ENCODE measurements around the gene PRRC2B. TPM values are rescaled to one million over a fixed set of nuclear protein-coding genes. Genes with fewer than 3 reads are reported as not detected.

PRRC2B gene
- total RNA-seq, 2 donors from 2014 or later: 122 to 246 TPM

- ATAC-seq: no peak
- no peaks in the 10 kb centered on the region for H3K4me1 Mint-ChIP-seq (ENCODE audit: low read depth in 2 of 2)
- H3K9me3 Mint-ChIP-seq: no peaks in the 10 kb centered on the region
- no peak overlapping the region for H3K4me3 Mint-ChIP-seq
- DNase-seq (ENCODE audit: low spot score): no peak
- no peak overlapping the region for H3K27ac Mint-ChIP-seq
- H3K27me3 Mint-ChIP-seq: no peaks in the 10 kb centered on the region
- peaks cover 4% of the 10 kb centered on the region for H3K36me3 Mint-ChIP-seq
Observed at GRCh38 chr9:131523451-131524435, 129.9 kb downstream of the PRRC2B start.

- ATAC-seq (no peak), DNase-seq (ENCODE audit: low spot score) (no peak)
- Mint-ChIP-seq H3K9me3 (no peaks in the 10 kb centered on the region), H3K27me3 (no peaks in the 10 kb centered on the region), H3K4me3 (no peak overlapping the region), H3K36me3 (peaks cover 4% of the 10 kb centered on the region), H3K4me1 (ENCODE audit: low read depth in 2 of 2) (peaks cover under 1 to 3% of the 10 kb centered on the region in 2 donors), H3K27ac (no peak overlapping the region)
Observed at GRCh38 chr9:131524665-131525315, 130.9 kb downstream of the PRRC2B start.

GRCh38 chr9:131525643-131526565 is 132.0 kb downstream of the PRRC2B start:
- no peaks in the 10 kb centered on the region for H3K9me3 Mint-ChIP-seq
- peaks cover 4% of the 10 kb centered on the region for H3K36me3 Mint-ChIP-seq
- H3K27ac Mint-ChIP-seq: no peak overlapping the region
- peaks cover 3 to 6% of the 10 kb centered on the region in 2 donors for H3K4me1 Mint-ChIP-seq (ENCODE audit: low read depth in 2 of 2)
- no peak overlapping the region for H3K4me3 Mint-ChIP-seq
- H3K27me3 Mint-ChIP-seq: no peaks in the 10 kb centered on the region
- no peak for ATAC-seq
- DNase-seq (ENCODE audit: low spot score): no peak

GRCh38 chr9:131528186-131528585 is 134.3 kb downstream of the PRRC2B start:
- H3K27ac Mint-ChIP-seq: no peak overlapping the region
- H3K9me3 Mint-ChIP-seq: no peaks in the 10 kb centered on the region
- ATAC-seq (no peak), DNase-seq (ENCODE audit: low spot score) (no peak)
- H3K27me3 Mint-ChIP-seq: no peaks in the 10 kb centered on the region
- H3K4me3 Mint-ChIP-seq: peak overlapping the region; percentile 34
- H3K36me3 Mint-ChIP-seq: peaks cover 4% of the 10 kb centered on the region
- H3K4me1 Mint-ChIP-seq (ENCODE audit: low read depth in 2 of 2): peaks cover 3 to 6% of the 10 kb centered on the region in 2 donors

- DNase-seq (ENCODE audit: low spot score): no peak
- H3K27me3 Mint-ChIP-seq: no peaks in the 10 kb centered on the region
Observed at GRCh38 chr9:131528886-131529505, 135.1 kb downstream of the PRRC2B start.

GRCh38 chr9:131529597-131530545 is 136.0 kb downstream of the PRRC2B start:
- Mint-ChIP-seq H3K27ac (no peak overlapping the region), H3K27me3 (no peaks in the 10 kb centered on the region), H3K4me1 (ENCODE audit: low read depth in 2 of 2) (peaks cover 3 to 6% of the 10 kb centered on the region in 2 donors), H3K36me3 (peaks cover 4% of the 10 kb centered on the region), H3K9me3 (no peaks in the 10 kb centered on the region), H3K4me3 (peak overlapping the region; percentile 80)
- DNase-seq (ENCODE audit: low spot score): no peak
- ATAC-seq: no peak

More at GRCh38 chr9:131528886-131529505, 135.1 kb downstream of the PRRC2B start:
- Mint-ChIP-seq H3K4me1 (ENCODE audit: low read depth in 2 of 2) (peaks cover 3 to 6% of the 10 kb centered on the region in 2 donors), H3K36me3 (peaks cover 4% of the 10 kb centered on the region), H3K9me3 (no peaks in the 10 kb centered on the region), H3K4me3 (no peak overlapping the region), H3K27ac (no peak overlapping the region)
- ATAC-seq: no peak

- ATAC-seq (peak; percentile 7 to 37), DNase-seq (ENCODE audit: low spot score) (no peak)
- H3K27ac Mint-ChIP-seq: no peak overlapping the region
Observed at GRCh38 chr9:131530546-131530919, 136.6 kb downstream of the PRRC2B start.

GRCh38 chr9:131530920-131531832 is 137.3 kb downstream of the PRRC2B start, which contains the start of gene UCK1:
UCK1 (minus strand) TSS chr9:131531263; CDS start chr9:131531174, 89 bp downstream.
- Mint-ChIP-seq H3K9me3 (no peaks in the 10 kb centered on the region), H3K36me3 (peaks cover 4% of the 10 kb centered on the region), H3K4me3 (peak within 1 kb of the TSS; percentile 80), H3K4me1 (ENCODE audit: low read depth in 2 of 2) (peaks cover 3 to 6% of the 10 kb centered on the region in 2 donors), H3K27me3 (no peaks in the 10 kb centered on the region), H3K27ac (no peak within 1 kb of the TSS)
- DNase-seq (ENCODE audit: low spot score) (peak; percentile 82), ATAC-seq (peak; percentile 96 to 98)

More at GRCh38 chr9:131530546-131530919, 136.6 kb downstream of the PRRC2B start:
- peak overlapping the region; percentile 80 for H3K4me3 Mint-ChIP-seq
- H3K36me3 Mint-ChIP-seq: peaks cover 4% of the 10 kb centered on the region
- H3K9me3 Mint-ChIP-seq: no peaks in the 10 kb centered on the region
- no peaks in the 10 kb centered on the region for H3K27me3 Mint-ChIP-seq
- peaks cover 3 to 6% of the 10 kb centered on the region in 2 donors for H3K4me1 Mint-ChIP-seq (ENCODE audit: low read depth in 2 of 2)

GRCh38 chr9:131534721-131535237 is 140.9 kb downstream of the PRRC2B start:
- Mint-ChIP-seq H3K9me3 (no peaks in the 10 kb centered on the region), H3K27me3 (no peaks in the 10 kb centered on the region), H3K4me1 (ENCODE audit: low read depth in 2 of 2) (peaks cover 2 to 6% of the 10 kb centered on the region in 2 donors), H3K27ac (no peak overlapping the region), H3K36me3 (no peaks in the 10 kb centered on the region), H3K4me3 (no peak overlapping the region)
- ATAC-seq (no peak), DNase-seq (ENCODE audit: low spot score) (no peak)

- peaks cover 3% of the 10 kb centered on the region for H3K9me3 Mint-ChIP-seq
- no peak for DNase-seq (ENCODE audit: low spot score)
- ATAC-seq: no peak
Observed at GRCh38 chr9:131537946-131538345, 144.1 kb downstream of the PRRC2B start.

More at GRCh38 chr9:131537946-131538345, 144.1 kb downstream of the PRRC2B start:
- no peak overlapping the region for H3K27ac Mint-ChIP-seq
- H3K4me3 Mint-ChIP-seq: no peak overlapping the region
- no peaks in the 10 kb centered on the region for H3K27me3 Mint-ChIP-seq
- H3K4me1 Mint-ChIP-seq (ENCODE audit: low read depth in 2 of 2): peaks cover 0 to 3% of the 10 kb centered on the region in 2 donors
- H3K36me3 Mint-ChIP-seq: peaks cover under 1% of the 10 kb centered on the region
